Stomach (tissue), 9 donors: ENCODE measurements around the gene PDZRN3. TPM values are rescaled to one million over a fixed set of nuclear protein-coding genes. Genes with fewer than 3 reads are reported as not detected.
A peak's percentile ranks its signal among the peaks of the same experiment; 100 is the strongest.

ENCODE experiments used
- DNase-seq, 2 donors: peaks; one replicate each; pipeline versions ENCODE4 v3.0.0 to v3.0.0-alpha.2; 2013 to 2019
- H3K27ac ChIP-seq, 5 donors: fragments of 200-600 bp in 4 of 5; sonication (generic) in 4 of 5; one replicate each; pipeline ENCODE4 v1.5.1; 2013 to 2019; ENCODE audit warnings: mild to moderate bottlenecking in 1 of 5, moderate library complexity in 1 of 5
- H3K27me3 ChIP-seq, 3 donors: fragments of 200-600 bp; sonication (generic); one replicate each; pipeline ENCODE4 v1.5.1; 2017 to 2019; ENCODE audit warnings: mixed run types in 1 of 3
- H3K36me3 ChIP-seq, 4 donors: fragments of 200-600 bp; sonication (generic); 1 replicate in 3 of 4; 2 replicates in 1 of 4; pipeline ENCODE4 v1.5.1; 2016 to 2019
- H3K4me1 ChIP-seq, 4 donors: fragments of 200-600 bp; sonication (generic); one replicate each; pipeline ENCODE4 v1.5.1; 2016 to 2019
- H3K4me3 ChIP-seq, 4 donors: fragments of 200-600 bp; sonication (generic) in 3 of 4; one replicate each; pipeline ENCODE4 v1.5.1; 2016 to 2019; ENCODE audit warnings: mild to moderate bottlenecking in 1 of 4
- H3K9me3 ChIP-seq, 4 donors: fragments of 200-600 bp; sonication (generic); one replicate each; pipeline ENCODE4 v1.5.1; 2016 to 2019
- EP300 ChIP-seq: sonication (generic); formaldehyde crosslinking; IDR thresholded peaks from one replicate; pipeline ENCODE4 v1.6.1; 2017; ENCODE audit warnings: antibody characterized with exemption
- POLR2A ChIP-seq, 4 donors: fragments of 450-650 bp; IDR thresholded peaks; one replicate each; pipeline ENCODE4 v1.6.1; 2016; ENCODE audit warnings: antibody characterized with exemption in 4 of 4, control low read depth in 2 of 4, mild to moderate bottlenecking in 1 of 4, moderate library complexity in 1 of 4
- POLR2AphosphoS5 ChIP-seq, 3 donors: sonication (generic); formaldehyde crosslinking; IDR thresholded peaks; one replicate each; pipeline ENCODE4 v1.6.1; 2016; ENCODE audit warnings: antibody characterized with exemption in 3 of 3
- WGBS, 5 donors: extraction: QIAGEN DNeasy Blood & Tissue Kit in 3 of 5; methylation state at CpG; one replicate each; pipeline versions ENCODE4 v1.1.5 to v1.1.7; 2013 to 2018; 5-methylcytosine and 5-hydroxymethylcytosine counted together
- intact Hi-C: fragments of 100-400 bp; cut with DNase I; formaldehyde crosslinking; loops from one replicate; pipeline ENCODE4 v1.15.1; 2023; ENCODE audit warnings: low total_unique reads
- polyA plus RNA-seq, 3 donors: library from polyadenylated mRNA; stranded (reverse); fragments of 200-250 nt; gene quantifications; one replicate each; pipeline ENCODE4 v1.2.3, GENCODE V29; 2013
- total RNA-seq, 5 donors: library from RNA; depleted of rRNA; stranded (reverse); fragments of >200 nt; gene quantifications; one replicate each; pipeline versions ENCODE4 v1.1.0 to v1.2.3, GENCODE V29; 2014 to 2016
- TF ChIP-seq, protein P1 (sequence below), 7 experiments: fragments of 450-650 bp in 4 of 7; fragments of 200-600 bp in 3 of 7; sonication (generic) in 3 of 7; IDR thresholded peaks; one replicate each; pipeline ENCODE4 v1.5.1; 2016 to 2019; ENCODE audit warnings: antibody characterized with exemption in 7 of 7, control low read depth in 2 of 7, mild to moderate bottlenecking in 1 of 7
- donor health status: healthy with polysubstance abuse.
- donor health status: Bipolar disorder and iron deficiency.
- donor health status: healthy.

The PDZRN3 gene
- total and polyA plus RNA-seq, 8 donors = 21.9 to 174 (median 63.0) TPM

- 10 to 36% (median 13%) methylated on average over 3 of the region's 3 CpGs for WGBS, 5 donors
- no peaks in the 10 kb centered on the region for H3K36me3 ChIP-seq
- H3K27ac ChIP-seq = peak overlapping the region in 2 of 5 donors; percentile 15 to 49
- no peak overlapping the region for H3K4me3 ChIP-seq
- DNase-seq = peak in 1 of 2 donors; percentile 47
- no peaks in the 10 kb centered on the region for H3K9me3 ChIP-seq
- intact Hi-C loops = no loop called here
- peaks cover 2 to 73% (median 28%) of the 10 kb centered on the region in 4 donors for H3K4me1 ChIP-seq
- TF ChIP-seq POLR2A (IDR thresholded peaks at IDR 0.05) = no peak
- H3K27me3 ChIP-seq = no peaks in the 10 kb centered on the region
Measured at GRCh38 chr3:73542136-73542535, 82.6 kb downstream of the PDZRN3 start.

DNA sequence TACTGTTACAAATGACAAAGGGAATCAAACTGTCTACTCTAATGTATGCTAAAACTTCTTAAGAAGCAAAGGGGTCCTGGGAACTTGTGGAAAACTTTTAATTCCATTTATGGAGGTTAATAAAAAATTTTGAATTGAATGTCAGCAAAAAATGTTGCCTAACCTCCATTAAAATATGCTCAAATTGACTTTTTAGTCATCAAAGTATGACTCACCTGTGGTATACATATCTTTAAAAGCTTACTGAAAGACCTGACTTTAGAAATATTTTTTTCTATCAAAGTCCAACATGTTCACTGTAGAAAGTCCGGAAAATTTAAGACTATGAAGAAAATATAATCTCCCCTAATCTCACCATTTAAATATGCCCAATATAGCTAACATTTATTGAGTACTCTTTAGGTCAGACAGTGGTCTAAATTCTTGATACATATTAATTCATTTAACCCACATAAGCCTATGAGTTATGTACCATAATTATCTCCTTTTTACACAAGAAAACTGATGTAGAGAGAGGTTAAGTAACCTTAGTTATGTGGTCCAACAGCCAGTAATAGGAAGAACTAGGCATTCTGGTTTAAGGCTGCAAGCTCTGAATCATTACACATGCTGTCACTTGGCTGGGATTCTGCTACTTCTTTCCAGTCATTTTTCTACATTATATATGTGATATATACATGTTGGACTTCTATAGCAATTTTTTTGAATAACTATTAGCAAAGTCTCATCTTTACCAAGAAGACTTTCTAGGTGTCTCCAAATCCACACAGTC lies 83.6 kb downstream of the PDZRN3 start:
- Histone ChIP-seq H3K4me3 (no peak overlapping the region), H3K4me1 (peaks cover 4 to 73% (median 27%) of the 10 kb centered on the region in 4 donors), H3K27ac (peak overlapping the region in 2 of 5 donors; percentile 15 to 49), H3K36me3 (no peaks in the 10 kb centered on the region), H3K9me3 (no peaks in the 10 kb centered on the region), H3K27me3 (no peaks in the 10 kb centered on the region)
- 51 to 74% (median 64%) methylated on average over 1 of the region's 1 CpG for WGBS, 5 donors
- DNase-seq = no peak
- intact Hi-C loops = no loop called here
- TF ChIP-seq, protein P1, sequence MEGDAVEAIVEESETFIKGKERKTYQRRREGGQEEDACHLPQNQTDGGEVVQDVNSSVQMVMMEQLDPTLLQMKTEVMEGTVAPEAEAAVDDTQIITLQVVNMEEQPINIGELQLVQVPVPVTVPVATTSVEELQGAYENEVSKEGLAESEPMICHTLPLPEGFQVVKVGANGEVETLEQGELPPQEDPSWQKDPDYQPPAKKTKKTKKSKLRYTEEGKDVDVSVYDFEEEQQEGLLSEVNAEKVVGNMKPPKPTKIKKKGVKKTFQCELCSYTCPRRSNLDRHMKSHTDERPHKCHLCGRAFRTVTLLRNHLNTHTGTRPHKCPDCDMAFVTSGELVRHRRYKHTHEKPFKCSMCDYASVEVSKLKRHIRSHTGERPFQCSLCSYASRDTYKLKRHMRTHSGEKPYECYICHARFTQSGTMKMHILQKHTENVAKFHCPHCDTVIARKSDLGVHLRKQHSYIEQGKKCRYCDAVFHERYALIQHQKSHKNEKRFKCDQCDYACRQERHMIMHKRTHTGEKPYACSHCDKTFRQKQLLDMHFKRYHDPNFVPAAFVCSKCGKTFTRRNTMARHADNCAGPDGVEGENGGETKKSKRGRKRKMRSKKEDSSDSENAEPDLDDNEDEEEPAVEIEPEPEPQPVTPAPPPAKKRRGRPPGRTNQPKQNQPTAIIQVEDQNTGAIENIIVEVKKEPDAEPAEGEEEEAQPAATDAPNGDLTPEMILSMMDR (IDR thresholded peaks at IDR 0.05) = no peak
- TF ChIP-seq POLR2A (IDR thresholded peaks at IDR 0.05) (no peak), POLR2AphosphoS5 (IDR thresholded peaks at IDR 0.05) (no peak), EP300 (no peak)

DNA sequence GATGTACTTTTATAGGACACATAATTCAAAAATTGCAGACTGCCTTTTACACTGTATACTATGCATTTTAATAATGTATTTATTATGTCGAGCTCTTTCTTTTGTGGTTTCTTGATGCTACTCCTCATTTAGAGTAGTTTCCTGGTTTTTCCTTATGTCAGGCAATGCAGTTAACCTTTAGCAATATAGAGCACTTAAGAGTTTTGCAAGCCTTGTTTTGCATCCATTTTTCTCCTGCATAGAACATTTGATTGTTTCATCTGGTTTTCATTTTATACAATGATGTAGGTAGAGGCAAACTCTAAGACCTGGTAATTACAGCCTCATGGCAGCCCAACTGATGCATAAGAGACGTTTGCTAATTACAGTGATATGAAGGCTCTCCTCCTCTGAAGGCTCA lies 86.3 kb downstream of the PDZRN3 start:
- TF ChIP-seq, protein P1 (IDR thresholded peaks at IDR 0.05) = no peak
- TF ChIP-seq EP300 (no peak), POLR2A (IDR thresholded peaks at IDR 0.05) (no peak), POLR2AphosphoS5 (IDR thresholded peaks at IDR 0.05) (no peak)
- peaks cover 4 to 58% (median 22%) of the 10 kb centered on the region in 4 donors for H3K4me1 ChIP-seq
- 71 to 90% (median 84%) methylated on average over 2 of the region's 2 CpGs for WGBS, 5 donors
- no peaks in the 10 kb centered on the region for H3K9me3 ChIP-seq
- H3K27ac ChIP-seq = no peak overlapping the region
- no peaks in the 10 kb centered on the region for H3K36me3 ChIP-seq
- H3K27me3 ChIP-seq = no peaks in the 10 kb centered on the region
- H3K4me3 ChIP-seq = no peak overlapping the region
- no peak for DNase-seq
- intact Hi-C loops = no loop called here

- peak overlapping the region in 2 of 5 donors; percentile 9 to 10 for H3K27ac ChIP-seq
- H3K9me3 ChIP-seq = no peaks in the 10 kb centered on the region
- intact Hi-C loops = no loop called here
- no peaks in the 10 kb centered on the region for H3K27me3 ChIP-seq
- no peak for DNase-seq
- no peaks in the 10 kb centered on the region for H3K36me3 ChIP-seq
- H3K4me3 ChIP-seq = no peak overlapping the region
- peaks cover 4 to 51% (median 11%) of the 10 kb centered on the region in 4 donors for H3K4me1 ChIP-seq
- TF ChIP-seq, protein P1 (IDR thresholded peaks at IDR 0.05) = no peak
- TF ChIP-seq POLR2A (IDR thresholded peaks at IDR 0.05) = no peak
- TF ChIP-seq POLR2AphosphoS5 (IDR thresholded peaks at IDR 0.05) = no peak
- no peak for TF ChIP-seq EP300
Measured at GRCh38 chr3:73536952-73537351, 87.8 kb downstream of the PDZRN3 start.

DNA sequence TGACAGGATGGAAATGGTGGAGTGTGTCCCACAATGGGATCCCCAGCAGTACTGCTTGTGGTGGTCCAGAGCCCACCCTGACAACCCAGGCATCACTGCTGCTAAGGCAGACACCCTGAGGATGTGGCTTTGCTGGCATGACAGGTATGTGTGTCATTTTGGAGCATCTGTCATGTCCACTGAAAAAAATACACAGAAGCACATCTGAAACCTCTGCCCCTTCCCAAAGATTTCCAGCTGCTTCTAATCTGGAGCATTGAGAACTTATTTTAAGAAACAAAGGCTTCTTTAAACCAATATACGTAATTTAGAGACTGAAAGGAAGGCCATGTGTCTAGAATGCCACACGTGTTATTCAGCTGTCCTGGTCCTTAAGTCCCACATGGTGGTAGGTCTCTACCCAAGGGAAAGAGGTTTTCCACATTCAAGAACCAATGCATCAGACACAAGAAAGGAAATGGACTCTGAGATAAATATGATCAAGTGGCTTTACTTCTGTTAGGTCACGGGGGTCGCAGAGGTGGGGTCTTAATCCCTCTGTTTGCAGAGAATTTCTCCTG lies 88.3 kb downstream of the PDZRN3 start:
- no peak for DNase-seq
- no peaks in the 10 kb centered on the region for H3K36me3 ChIP-seq
- H3K27ac ChIP-seq = peak overlapping the region in 2 of 5 donors; percentile 9 to 10
- intact Hi-C loops = no loop called here
- no peaks in the 10 kb centered on the region for H3K9me3 ChIP-seq
- H3K4me3 ChIP-seq = no peak overlapping the region
- no peaks in the 10 kb centered on the region for H3K27me3 ChIP-seq
- TF ChIP-seq POLR2A (IDR thresholded peaks at IDR 0.05) = no peak
- H3K4me1 ChIP-seq = peaks cover under 1 to 45% (median 8%) of the 10 kb centered on the region in 4 donors
- 68 to 91% (median 87%) methylated on average over 4 of the region's 4 CpGs for WGBS, 5 donors
